HG03457 (cell line): ENCODE data around the gene PCDH15.
"Not testable (repeated sequence)": the region's sequence is repeated elsewhere in the genome, so short reads cannot be mapped to it uniquely, and the experiment has no call there.

ENCODE experiments used
- ATAC-seq: cut with Tn5 transposase; IDR thresholded peaks from one replicate; pipeline ENCODE4 v1.9.1; 2021; ENCODE audit warnings: moderate number of reproducible peaks; ENCODE audit not compliant: unreplicated experiment

Gene PCDH15

GRCh38 chr10:54576541-54576940, 224.5 kb downstream of the PCDH15 start:
- ATAC-seq = no peak

DNA sequence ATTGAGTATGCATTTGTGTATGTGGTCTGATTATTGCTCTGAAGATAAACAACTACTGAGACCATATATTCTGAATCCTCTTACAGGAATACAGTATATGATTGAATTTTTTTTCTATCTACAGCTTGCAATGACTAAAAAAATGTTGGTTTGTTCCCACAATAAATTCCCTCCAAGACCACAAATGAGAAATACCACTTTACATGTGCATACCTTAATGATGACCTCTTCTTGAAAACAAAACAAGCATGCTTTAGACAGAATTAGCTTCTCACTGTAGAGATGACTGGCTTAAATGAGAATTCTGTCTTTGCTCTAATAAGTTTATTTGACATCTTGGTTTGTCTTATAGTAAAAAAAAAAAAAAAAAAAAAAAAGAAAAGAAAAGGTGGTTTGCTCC, 241.5 kb downstream of the PCDH15 start:
- ATAC-seq = no peak

DNA sequence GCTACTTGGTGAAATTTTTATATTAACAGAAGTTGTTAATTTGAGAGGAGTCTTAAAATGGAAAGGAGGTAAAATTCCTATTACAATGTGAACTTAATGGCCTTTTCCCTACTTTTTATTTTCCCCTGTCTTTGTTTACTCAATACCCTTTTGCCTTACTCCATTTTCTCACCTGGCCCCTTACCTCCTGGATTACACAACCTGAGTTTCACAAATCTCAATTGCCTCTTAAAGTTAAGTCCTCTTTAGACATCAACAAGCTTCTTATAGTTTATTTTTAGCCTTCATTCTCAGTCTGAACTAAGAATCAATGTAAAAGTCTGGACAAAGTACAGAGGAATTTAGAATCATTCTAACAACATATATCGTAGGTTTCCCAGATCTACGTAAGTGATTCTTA, 247.0 kb downstream of the PCDH15 start:
- ATAC-seq = no peak

DNA sequence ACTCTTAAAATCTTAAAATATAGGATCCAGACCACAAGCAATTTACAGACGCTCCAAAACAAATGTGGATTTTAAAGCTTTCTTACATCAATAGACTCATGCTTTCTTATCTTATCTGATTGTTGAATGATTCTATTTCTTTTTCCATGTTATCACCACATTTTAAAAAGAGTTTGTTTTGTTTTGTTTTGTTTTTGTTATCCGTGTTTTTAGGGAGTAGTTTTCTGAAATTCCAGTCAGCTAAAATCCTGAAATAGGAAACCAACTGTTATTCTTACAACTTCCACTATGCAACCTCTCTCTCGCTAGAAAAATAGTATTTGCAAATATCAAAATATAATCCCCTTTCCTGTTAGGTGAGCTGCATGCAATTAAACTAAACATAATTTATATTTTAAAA, 251.0 kb downstream of the PCDH15 start:
- ATAC-seq = no peak

- no peak for ATAC-seq
Measured at GRCh38 chr10:54531296-54531695, 269.7 kb downstream of the PCDH15 start.

DNA sequence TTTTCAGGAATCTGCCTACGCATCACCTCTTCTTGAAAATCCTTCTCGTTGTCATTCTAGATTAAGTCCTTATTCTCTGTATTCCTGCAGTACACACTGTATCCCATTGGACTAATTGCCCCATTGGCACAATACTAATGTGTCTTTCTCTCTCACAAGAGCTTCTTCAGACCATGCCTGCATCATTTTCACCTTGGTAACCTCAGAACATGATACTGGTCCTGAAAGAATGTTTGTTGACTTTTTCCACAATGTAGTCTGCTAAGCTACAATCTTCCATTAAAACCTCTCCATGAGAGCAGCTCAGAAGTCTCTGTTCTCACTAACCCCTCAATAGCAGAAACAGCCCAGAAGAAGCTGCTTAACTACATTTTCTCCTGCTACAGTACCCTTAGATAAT, 270.7 kb downstream of the PCDH15 start:
- no peak for ATAC-seq

- no peak for ATAC-seq
Measured at GRCh38 chr10:54525816-54526215, 275.2 kb downstream of the PCDH15 start.

DNA sequence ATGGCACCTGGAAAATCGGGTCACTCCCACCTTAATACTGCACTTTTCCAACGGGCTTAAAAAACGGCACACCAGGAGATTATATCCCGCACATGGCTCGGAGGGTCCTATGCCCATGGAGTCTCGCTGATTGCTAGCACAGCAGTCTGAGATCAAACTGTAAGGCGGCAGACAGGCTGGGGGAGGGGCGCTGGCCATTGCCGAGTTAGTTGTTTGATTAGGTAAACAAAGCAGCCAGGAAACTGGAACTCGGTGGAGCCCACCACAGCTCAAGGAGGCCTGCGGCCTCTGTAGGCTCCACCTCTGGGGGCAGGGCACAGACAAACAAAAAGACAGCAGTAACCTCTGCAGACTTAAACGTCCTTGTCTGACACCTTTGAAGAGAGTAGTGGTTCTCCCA, 285.8 kb downstream of the PCDH15 start:
- ATAC-seq = not testable (repeated sequence)

- ATAC-seq = no peak
Measured at GRCh38 chr10:54503863-54504262, 297.2 kb downstream of the PCDH15 start.

DNA sequence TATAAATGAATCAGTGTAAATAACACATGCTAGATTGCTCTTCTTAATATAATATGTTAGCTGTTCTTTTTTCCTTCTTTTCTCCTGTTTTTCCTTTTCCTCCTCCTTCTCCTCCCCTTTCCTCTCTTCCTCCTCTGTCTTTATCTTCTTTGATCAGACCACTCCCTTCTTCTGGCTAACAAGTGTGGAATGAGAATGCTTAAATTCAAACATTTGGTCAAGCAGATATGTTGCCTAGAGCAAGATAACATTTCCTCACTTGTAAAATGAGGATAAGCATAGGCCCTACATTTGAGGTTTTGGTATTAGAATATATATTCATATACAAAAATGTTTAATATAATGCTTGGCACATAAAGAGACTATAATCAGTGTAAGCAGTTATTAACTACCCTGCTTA, 299.1 kb downstream of the PCDH15 start:
- no peak for ATAC-seq

- ATAC-seq = no peak
Measured at GRCh38 chr10:54496852-54497251, 304.2 kb downstream of the PCDH15 start.

GRCh38 chr10:54487743-54488142, 313.3 kb downstream of the PCDH15 start:
- ATAC-seq = no peak

- ATAC-seq = no peak
Measured at GRCh38 chr10:54485971-54486370, 315.1 kb downstream of the PCDH15 start.

GRCh38 chr10:54484186-54484585, 316.8 kb downstream of the PCDH15 start:
- no peak for ATAC-seq

DNA sequence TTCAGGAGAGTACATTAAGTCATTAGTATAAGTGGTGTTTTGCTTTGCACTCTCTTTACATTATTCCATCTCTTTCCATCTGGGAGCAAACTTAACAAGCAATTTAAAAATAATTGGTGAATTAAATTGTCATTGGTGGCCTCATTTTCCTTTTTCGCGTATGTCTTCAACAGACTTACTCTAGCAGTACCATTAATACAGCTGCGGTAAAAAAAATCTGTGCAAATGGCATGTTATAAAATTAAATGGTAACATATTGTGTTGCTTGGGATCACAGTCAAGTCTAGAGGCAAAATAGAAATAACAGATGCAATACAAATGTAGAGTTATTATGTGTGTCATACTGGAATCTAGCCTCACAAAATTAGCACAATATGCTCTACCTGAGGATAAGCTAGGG, 322.4 kb downstream of the PCDH15 start:
- ATAC-seq = no peak

GRCh38 chr10:54477738-54478137, 323.3 kb downstream of the PCDH15 start:
- ATAC-seq = no peak

GRCh38 chr10:54470324-54470631, 330.8 kb downstream of the PCDH15 start:
- no peak for ATAC-seq

- no peak for ATAC-seq
Measured at GRCh38 chr10:54469587-54470323, 331.3 kb downstream of the PCDH15 start.

DNA sequence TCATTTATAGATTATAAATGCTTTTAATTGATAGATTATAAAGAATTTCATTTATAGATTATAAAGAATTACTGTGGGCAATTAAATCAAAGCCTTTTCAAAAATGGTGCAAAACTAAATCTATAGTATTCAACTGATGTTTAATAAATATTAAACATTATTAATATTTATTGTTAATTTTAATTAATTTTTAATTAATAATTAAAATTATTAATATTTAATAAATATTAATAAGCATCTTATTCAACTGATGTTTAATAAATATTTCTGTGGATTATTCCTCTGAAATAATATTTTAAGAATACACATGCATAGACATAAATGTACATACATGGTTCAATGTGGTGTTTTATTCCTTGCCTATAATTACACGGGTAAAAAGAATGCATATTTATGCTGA, 346.8 kb downstream of the PCDH15 start:
- ATAC-seq = no peak

GRCh38 chr10:54449056-54449455, 352.0 kb downstream of the PCDH15 start:
- no peak for ATAC-seq

DNA sequence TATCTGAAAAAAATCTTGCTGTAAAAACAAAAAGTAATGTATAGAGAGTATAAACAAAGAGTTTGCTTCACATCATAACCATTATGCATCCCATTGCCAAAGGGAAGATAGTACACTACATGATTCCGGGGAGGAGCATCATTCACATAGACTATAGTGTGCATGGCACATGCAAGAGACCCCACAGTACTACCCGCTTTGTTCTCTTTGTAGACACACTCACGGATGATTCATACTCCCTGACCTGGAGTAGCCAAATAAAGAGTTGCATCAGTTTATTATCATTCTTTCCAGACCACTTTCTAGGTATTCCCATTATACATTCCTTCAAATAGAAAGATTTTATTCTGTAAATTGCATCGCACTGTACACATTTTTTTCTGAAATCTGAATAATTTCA, 356.9 kb downstream of the PCDH15 start:
- no peak for ATAC-seq

GRCh38 chr10:54441275-54441674, 359.8 kb downstream of the PCDH15 start:
- ATAC-seq = no peak

- ATAC-seq = no peak
Measured at GRCh38 chr10:54434782-54435181, 366.2 kb downstream of the PCDH15 start.
